Lower lobe of right lung (tissue), 2 donors: ENCODE data around the gene PYCR2. TPM values are rescaled to one million over a fixed set of nuclear protein-coding genes. Genes with fewer than 3 reads are reported as not detected.

Source experiments
- ATAC-seq, 2 donors: fragments of 200-7000 bp; cut with Tn5 transposase; one replicate each; pipeline ENCODE4 v1.9.1; 2020 to 2022; ENCODE audit warnings: mild to moderate bottlenecking in 2 of 2, moderate library complexity in 2 of 2
- DNase-seq: peaks from one replicate; pipeline ENCODE4 v3.0.0-alpha.2; 2020
- H3K27ac ChIP-seq: fragments of 200-600 bp; one replicate; pipeline ENCODE4 v1.8.0; 2022
- H3K27me3 ChIP-seq: fragments of 200-600 bp; one replicate; pipeline ENCODE4 v1.8.0; 2022; ENCODE audit warnings: low read depth
- H3K36me3 ChIP-seq: fragments of 200-600 bp; one replicate; pipeline ENCODE4 v1.8.0; 2022; ENCODE audit warnings: mild to moderate bottlenecking
- H3K4me1 ChIP-seq: fragments of 200-600 bp; one replicate; pipeline ENCODE4 v1.8.0; 2022
- H3K4me3 ChIP-seq: fragments of 200-600 bp; one replicate; pipeline ENCODE4 v1.8.0; 2022; ENCODE audit warnings: mild to moderate bottlenecking
- H3K9me3 ChIP-seq: fragments of 200-600 bp; one replicate; pipeline ENCODE4 v1.8.0; 2022
- CTCF ChIP-seq: fragments of 200-600 bp; IDR thresholded peaks from one replicate; pipeline ENCODE4 v1.8.0; 2022; ENCODE audit warnings: antibody characterized with exemption, mild to moderate bottlenecking
- intact Hi-C: fragments of 100-400 bp; cut with DNase I; formaldehyde crosslinking; loops from one replicate; pipeline ENCODE4 v1.11.0; 2022
- total RNA-seq: library from RNA; stranded (reverse); fragmentation: NEBNext Ultra II Directional; extraction: Animal tissue kit (Norgen Biotek cat#: 25700); gene quantifications from one replicate; pipeline ENCODE4 v1.2.1, GENCODE V29; 2021
- donor health status: DM: no; HTN: yes; CAD: no; lungs with severe emphysema.

The PYCR2 gene
- total RNA-seq, 1 donor from 2014 or later = 73.2 TPM

GRCh38 chr1:225928186-225929175 is 4.4 kb upstream of the PYCR2 start:
- DNase-seq (peak; percentile 10), ATAC-seq (no peak)
- no peak for TF ChIP-seq CTCF
- Histone ChIP-seq H3K9me3 (no peaks in the 10 kb centered on the region), H3K4me3 (no peak overlapping the region), H3K27ac (peak overlapping the region; percentile 19), H3K36me3 (no peaks in the 10 kb centered on the region), H3K27me3 (no peaks in the 10 kb centered on the region), H3K4me1 (peaks cover 8% of the 10 kb centered on the region)
- intact Hi-C loops = no loop called here

- Histone ChIP-seq H3K36me3 (peaks cover 7% of the 10 kb centered on the region), H3K4me3 (no peak overlapping the region), H3K27me3 (no peaks in the 10 kb centered on the region), H3K27ac (no peak overlapping the region), H3K9me3 (no peaks in the 10 kb centered on the region), H3K4me1 (peaks cover 26% of the 10 kb centered on the region)
- no peak for ATAC-seq
- intact Hi-C loops = no loop called here
- no peak for TF ChIP-seq CTCF
- peak; percentile 12 for DNase-seq
Measured at GRCh38 chr1:225926551-225927113, 2.6 kb upstream of the PYCR2 start.

- H3K9me3 ChIP-seq = no peaks in the 10 kb centered on the region
- no peak for TF ChIP-seq CTCF
- ATAC-seq (peak; percentile 2 to 47), DNase-seq (peak; percentile 3)
- peak overlapping the region; percentile 97 for H3K27ac ChIP-seq
- H3K4me3 ChIP-seq = peak overlapping the region; percentile 98
- no peaks in the 10 kb centered on the region for H3K27me3 ChIP-seq
- H3K36me3 ChIP-seq = peaks cover 25% of the 10 kb centered on the region
- intact Hi-C loops = no loop called here
- H3K4me1 ChIP-seq = peaks cover 39% of the 10 kb centered on the region
Measured at GRCh38 chr1:225923381-225923691, 714 bp downstream of the PYCR2 start.

- Histone ChIP-seq H3K36me3 (peaks cover 33% of the 10 kb centered on the region), H3K9me3 (no peaks in the 10 kb centered on the region), H3K4me1 (peaks cover 39% of the 10 kb centered on the region), H3K27me3 (no peaks in the 10 kb centered on the region), H3K4me3 (no peak overlapping the region), H3K27ac (no peak overlapping the region)
- DNase-seq = peak; percentile 35
- no peak for ATAC-seq
- no peak for TF ChIP-seq CTCF
- intact Hi-C loops = no loop called here
Measured at GRCh38 chr1:225921734-225922709, 2.0 kb downstream of the PYCR2 start.

- no peak for ATAC-seq
- H3K27ac ChIP-seq = peak overlapping the region; percentile 34
- peaks cover 53% of the 10 kb centered on the region for H3K36me3 ChIP-seq
- intact Hi-C loops = no loop called here
- no peaks in the 10 kb centered on the region for H3K27me3 ChIP-seq
- H3K9me3 ChIP-seq = no peaks in the 10 kb centered on the region
- no peak overlapping the region for H3K4me3 ChIP-seq
- no peak for TF ChIP-seq CTCF
- H3K4me1 ChIP-seq = peaks cover 37% of the 10 kb centered on the region
- peak; percentile 76 for DNase-seq
Measured at GRCh38 chr1:225919906-225920305, 4.1 kb downstream of the PYCR2 start.
